SK-N-SH treated with all-trans-retinoic acid at 6 μM for 48 hours (cell line): ENCODE measurements around the gene LYSMD2.

Source experiments
- ATAC-seq: fragments of 200-7000 bp; cut with Tn5 transposase; 3 replicates; pipeline ENCODE4 v1.9.1; 2020; ENCODE audit warnings: mild to moderate bottlenecking, moderate library complexity
- ARNTL ChIP-seq: fragments of 450-650 bp; formaldehyde crosslinking; IDR thresholded peaks from 2 replicates; pipeline ENCODE4 v1.5.0; 2020; ENCODE audit warnings: low read depth, mild to moderate bottlenecking, moderate library complexity, borderline replicate concordance
- CREB5 ChIP-seq: fragments of 250-450 bp; sonication (Bioruptor Pico); IDR thresholded peaks from 2 replicates; pipeline ENCODE4 v1.5.1; 2020; ENCODE audit warnings: low read depth, mild to moderate bottlenecking, moderate library complexity
- CSDC2 ChIP-seq: fragments of 250-450 bp; sonication (Bioruptor Pico); IDR thresholded peaks from 2 replicates; pipeline ENCODE4 v1.5.0; 2020; ENCODE audit warnings: mild to moderate bottlenecking, moderate library complexity
- CSRNP3 ChIP-seq: fragments of 250-450 bp; sonication (Bioruptor Pico); IDR thresholded peaks from 2 replicates; pipeline ENCODE4 v1.5.1; 2021; ENCODE audit warnings: mild to moderate bottlenecking, moderate library complexity
- ESRRG ChIP-seq: fragments of 250-450 bp; sonication (Bioruptor Pico); IDR thresholded peaks from 2 replicates; pipeline ENCODE4 v1.6.1; 2021; ENCODE audit warnings: mild to moderate bottlenecking
- GLIS3 ChIP-seq: fragments of 250-450 bp; sonication (Bioruptor Pico); IDR thresholded peaks from 2 replicates; pipeline ENCODE4 v1.5.0; 2020; ENCODE audit warnings: mild to moderate bottlenecking, moderate library complexity
- ISL1 ChIP-seq: fragments of 250-450 bp; sonication (Bioruptor Pico); IDR thresholded peaks from 2 replicates; pipeline ENCODE4 v2.1.2; 2022; ENCODE audit warnings: mild to moderate bottlenecking, moderate library complexity
- PATZ1 ChIP-seq: fragments of 250-450 bp; sonication (Bioruptor Pico); IDR thresholded peaks from 2 replicates; pipeline ENCODE4 v1.8.0; 2020; ENCODE audit warnings: mild to moderate bottlenecking, moderate library complexity, borderline replicate concordance
- POU6F1 ChIP-seq: fragments of 250-450 bp; sonication (Bioruptor Pico); IDR thresholded peaks from 2 replicates; pipeline ENCODE4 v1.8.0; 2021; ENCODE audit warnings: low read depth, mild to moderate bottlenecking, moderate library complexity, borderline replicate concordance
- PPARA ChIP-seq: fragments of 250-450 bp; sonication (Bioruptor Pico); IDR thresholded peaks from 2 replicates; pipeline ENCODE4 v1.5.0; 2020; ENCODE audit warnings: mild to moderate bottlenecking, borderline replicate concordance
- RARB ChIP-seq: fragments of 250-450 bp; sonication (Bioruptor Pico); IDR thresholded peaks from 2 replicates; pipeline ENCODE4 v1.8.0; 2021; ENCODE audit warnings: mild to moderate bottlenecking, moderate library complexity
- SNAI2 ChIP-seq: fragments of 250-450 bp; sonication (Bioruptor Pico); IDR thresholded peaks from 2 replicates; pipeline ENCODE4 v1.5.0; 2020; ENCODE audit warnings: mild to moderate bottlenecking, moderate library complexity
- TOX ChIP-seq: fragments of 250-450 bp; sonication (Bioruptor Pico); IDR thresholded peaks from 2 replicates; pipeline ENCODE4 v1.8.0; 2021; ENCODE audit warnings: mild to moderate bottlenecking, moderate library complexity, borderline replicate concordance
- TSHZ2 ChIP-seq: fragments of 250-450 bp; sonication (Bioruptor Pico); IDR thresholded peaks from 2 replicates; pipeline ENCODE4 v1.5.0; 2020; ENCODE audit warnings: mild to moderate bottlenecking, moderate library complexity
- ZC3H10 ChIP-seq: fragments of 250-450 bp; sonication (Bioruptor Pico); IDR thresholded peaks from 2 replicates; pipeline ENCODE4 v1.5.1; 2021; ENCODE audit warnings: mild to moderate bottlenecking, moderate library complexity
- ZFP3 ChIP-seq: fragments of 250-450 bp; sonication (Bioruptor Pico); IDR thresholded peaks from 2 replicates; pipeline ENCODE4 v1.5.0; 2020; ENCODE audit warnings: mild to moderate bottlenecking, moderate library complexity
- ZFP30 ChIP-seq: fragments of 450-650 bp; formaldehyde crosslinking; IDR thresholded peaks from 2 replicates; pipeline ENCODE4 v1.5.0; 2022; ENCODE audit warnings: mild to moderate bottlenecking, moderate library complexity
- ZNF565 ChIP-seq: fragments of 450-650 bp; formaldehyde crosslinking; conservative IDR thresholded peaks from 2 replicates; pipeline ENCODE4 v1.5.0; 2020; ENCODE audit warnings: low read depth, mild to moderate bottlenecking, moderate library complexity
- ZNF70 ChIP-seq: fragments of 450-650 bp; formaldehyde crosslinking; IDR thresholded peaks from 2 replicates; pipeline ENCODE4 v1.5.0; 2020; ENCODE audit warnings: mild to moderate bottlenecking, moderate library complexity
- ZNF8 ChIP-seq: fragments of 450-650 bp; formaldehyde crosslinking; IDR thresholded peaks from 2 replicates; pipeline ENCODE4 v1.5.0; 2020; ENCODE audit warnings: mild to moderate bottlenecking, moderate library complexity

The LYSMD2 gene

GRCh38 chr15:51760805-51761204 lies 23.4 kb upstream of the LYSMD2 start (continued):
- no peak for TF ChIP-seq CREB5 (CRISPR knock-in tag)
- TF ChIP-seq ZNF565 (CRISPR knock-in tag) = no peak
- no peak for TF ChIP-seq ZFP30 (CRISPR knock-in tag)
- TF ChIP-seq CSRNP3 (CRISPR knock-in tag) = no peak
- no peak for TF ChIP-seq SNAI2 (CRISPR knock-in tag)

GRCh38 chr15:51759557-51760070 lies 22.2 kb upstream of the LYSMD2 start:
- ATAC-seq = peak; percentile 93
- TF ChIP-seq ISL1 (CRISPR knock-in tag) (peak; percentile 65), CSDC2 (CRISPR knock-in tag) (peak; percentile 45; the same call in 1 of the 2 replicates), ZFP3 (CRISPR knock-in tag) (0 out of 2 replicates have a peak, but pooled peaks have one; percentile 20), ESRRG (CRISPR knock-in tag) (no peak)
- TF ChIP-seq, all 23 proteins: peak for 3

- no peak for TF ChIP-seq ESRRG (CRISPR knock-in tag)
- TF ChIP-seq SNAI2 (CRISPR knock-in tag) = peak; percentile 67; the same call in 1 of the 2 replicates
- no peak for TF ChIP-seq TSHZ2 (CRISPR knock-in tag)
These were observed 21.2 kb upstream of the LYSMD2 start for GRCh38 chr15:51758645-51759044.

GRCh38 chr15:51757450-51757849 lies 20.0 kb upstream of the LYSMD2 start:
- ATAC-seq = no peak
- TF ChIP-seq CREB5 (CRISPR knock-in tag) (no peak), TOX (no peak), ARNTL (CRISPR knock-in tag) (no peak), ZNF565 (CRISPR knock-in tag) (no peak), PPARA (CRISPR knock-in tag) (no peak), ZNF70 (CRISPR knock-in tag) (no peak), ZFP3 (CRISPR knock-in tag) (no peak), SNAI2 (CRISPR knock-in tag) (no peak), POU6F1 (CRISPR knock-in tag) (no peak), PATZ1 (CRISPR knock-in tag) (no peak), ZNF8 (CRISPR knock-in tag) (no peak), ZFP30 (CRISPR knock-in tag) (no peak), RARB (CRISPR knock-in tag) (no peak), ISL1 (CRISPR knock-in tag) (no peak), ZC3H10 (CRISPR knock-in tag) (no peak), GLIS3 (CRISPR knock-in tag) (no peak), ESRRG (CRISPR knock-in tag) (no peak)

More at GRCh38 chr15:51758645-51759044, 21.2 kb upstream of the LYSMD2 start:
- peak; percentile 89 for ATAC-seq
